ENCODE measurements around the gene PCSK5.
A peak's percentile ranks its signal among the peaks of the same experiment; 100 is the strongest.
"Not testable (repeated sequence)": the region's sequence is repeated elsewhere in the genome, so short reads cannot be mapped to it uniquely, and the experiment has no call there.

Gene PCSK5

GRCh38 chr9:76362332-76363031, 472.0 kb downstream of the PCSK5 start:
- not testable (repeated sequence) for DNase-seq

GRCh38 chr9:76363032-76363395, 472.5 kb downstream of the PCSK5 start:
- DNase-seq, result no peak

GRCh38 chr9:76365028-76365427, 474.6 kb downstream of the PCSK5 start:
- DNase-seq, result no peak

GRCh38 chr9:76366275-76366674, 475.8 kb downstream of the PCSK5 start:
- no peak for DNase-seq

GRCh38 chr9:76369583-76369982, 479.1 kb downstream of the PCSK5 start:
- DNase-seq, result no peak

- DNase-seq, result no peak
These were observed 480.0 kb downstream of the PCSK5 start for GRCh38 chr9:76370396-76371023.

GRCh38 chr9:76371901-76372300, 481.4 kb downstream of the PCSK5 start:
- DNase-seq, result no peak

GRCh38 chr9:76372336-76372735, 481.9 kb downstream of the PCSK5 start:
- DNase-seq, result no peak

- no peak for DNase-seq
These were observed 482.8 kb downstream of the PCSK5 start for GRCh38 chr9:76373173-76373783.

GRCh38 chr9:76373784-76374474, 483.5 kb downstream of the PCSK5 start:
- DNase-seq, result no peak

GRCh38 chr9:76374783-76375559, 484.5 kb downstream of the PCSK5 start:
- no peak for DNase-seq

- DNase-seq, result no peak
These were observed 487.3 kb downstream of the PCSK5 start for GRCh38 chr9:76377791-76378190.

GRCh38 chr9:76378367-76379073, 488.0 kb downstream of the PCSK5 start:
- DNase-seq, result no peak

- DNase-seq, result no peak
These were observed 489.0 kb downstream of the PCSK5 start for GRCh38 chr9:76379494-76379893.

GRCh38 chr9:76390656-76391055, 500.2 kb downstream of the PCSK5 start:
- no peak for DNase-seq

GRCh38 chr9:76394195-76394959, 503.9 kb downstream of the PCSK5 start, which contains the start of gene RFK:
Gene RFK, minus strand, starts transcription at chr9:76394426. Its CDS starts 255 bp downstream, at chr9:76394171.
- DNase-seq, result peak; percentile 45 to 95 (median 90)

- peak in 7 of 14 donors; percentile 59 to 81 (median 69) for DNase-seq
These were observed 504.4 kb downstream of the PCSK5 start for GRCh38 chr9:76394960-76395252.

- DNase-seq, result no peak
These were observed 504.9 kb downstream of the PCSK5 start for GRCh38 chr9:76395381-76395780.

GRCh38 chr9:76396144-76396543, 505.7 kb downstream of the PCSK5 start:
- no peak for DNase-seq

- no peak for DNase-seq
These were observed 506.1 kb downstream of the PCSK5 start for GRCh38 chr9:76396597-76396996.

- DNase-seq, result no peak
These were observed 509.4 kb downstream of the PCSK5 start for GRCh38 chr9:76399856-76400255.
